SU-DHL-6 (cell line): ENCODE results near the gene SPCS3.

Experiments used
- CTCF ChIP-seq: fragments of 200-600 bp; sonication (generic); IDR thresholded peaks from one replicate; pipeline ENCODE4 v1.5.1; 2017; ENCODE audit warnings: antibody characterized with exemption, mild to moderate bottlenecking, low read length, moderate library complexity; ENCODE audit not compliant: insufficient read depth, poor library complexity, severe bottlenecking
- EZH2phosphoT487 ChIP-seq: fragments of 200-600 bp; sonication (generic), shearing (Covaris generic); conservative IDR thresholded peaks from 2 replicates; pipeline ENCODE4 v1.6.1; 2018; ENCODE audit warnings: mild to moderate bottlenecking, antibody characterized with exemption, low read length, moderate library complexity, mixed read lengths

GRCh38 chr4:176340871-176341685, 21.3 kb downstream of the SPCS3 start:
- TF ChIP-seq CTCF (peak; percentile 42), EZH2phosphoT487 (no peak)
